ENCODE data around the gene GDF11. TPM values are rescaled to one million over a fixed set of nuclear protein-coding genes. Genes with fewer than 3 reads are reported as not detected.
A peak's percentile ranks its signal among the peaks of the same experiment; 100 is the strongest.

GDF11 gene
- total RNA-seq, 1 experiment from 2014 or later = 31.8 TPM

- no peak overlapping the region for H2AK5ac ChIP-seq (ENCODE audit: insufficient read length, low read length)
- no peak overlapping the region for H4K8ac ChIP-seq (replicated peaks; ENCODE audit: insufficient read length, low read depth, low read length)
- peaks cover 17% of the 10 kb centered on the region for H3K4me1 ChIP-seq (ENCODE audit: insufficient read depth, low read length)
- no peak overlapping the region for H4K5ac ChIP-seq (ENCODE audit: insufficient read length, low read depth, low read length)
- H3K4me2 ChIP-seq (ENCODE audit: insufficient read depth, insufficient read length, low read length) = peak overlapping the region; percentile 72
- Mint-ChIP-seq H3K4me1 (peaks cover 64 to 68% of the 10 kb centered on the region in 2 experiments), H3K9me3 (no peaks in the 10 kb centered on the region), H3K27ac (peak overlapping the region; percentile 89 to 98 (median 94); a peak in 5 of 7 replicates), H3K27me3 (ENCODE audit: low read depth) (peaks cover 5% of the 10 kb centered on the region), H3K36me3 (ENCODE audit: insufficient read depth in 1 of 3, low read depth in 3 of 3) (peaks cover 27 to 50% (median 48%) of the 10 kb centered on the region in 3 experiments; a peak in 6 of 7 replicates), H3K4me3 (peak overlapping the region; percentile 96 to 97)
- no peaks in the 10 kb centered on the region for H3K9me3 ChIP-seq (ENCODE audit: control insufficient read depth, low read depth, low read length)
- no peak for TF ChIP-seq CTCF (conservative IDR thresholded peaks at IDR 0.05)
- H3T11ph ChIP-seq (ENCODE audit: low read length) = no peak overlapping the region
- H2AFZ ChIP-seq (ENCODE audit: low read length) = no peak overlapping the region
- no peak overlapping the region for H2BK15ac ChIP-seq (ENCODE audit: low read depth, low read length)
- no peak overlapping the region for H3K27ac ChIP-seq (ENCODE audit: insufficient read length, low read depth, low read length)
- no peak overlapping the region for H2BK12ac ChIP-seq (ENCODE audit: insufficient read length, low read depth, low read length)
- H3K4ac ChIP-seq (ENCODE audit: low read depth, low read length) = no peak overlapping the region
- H2BK20ac ChIP-seq (ENCODE audit: low read depth, low read length, poor library complexity, severe bottlenecking) = no peak overlapping the region
- DNase-seq = no peak
- H4K91ac ChIP-seq (ENCODE audit: insufficient read length, low read depth, low read length) = no peak overlapping the region
- H3K79me2 ChIP-seq (ENCODE audit: insufficient read depth, low read length) = peaks cover 6% of the 10 kb centered on the region; the same call in 1 of the 2 replicates
- no peak overlapping the region for H3K14ac ChIP-seq (ENCODE audit: insufficient read depth, low read length)
- H3K18ac ChIP-seq (ENCODE audit: insufficient read length, low read depth, low read length) = no peak overlapping the region
- no peak overlapping the region for H3K23ac ChIP-seq (ENCODE audit: insufficient read length, low read depth, low read length)
- H4K20me1 ChIP-seq (ENCODE audit: control insufficient read depth, insufficient read depth, insufficient read length) = no peaks in the 10 kb centered on the region
- H2BK120ac ChIP-seq (ENCODE audit: low read depth, low read length, poor library complexity, severe bottlenecking) = no peak overlapping the region
- peaks cover 29% of the 10 kb centered on the region for H3K23me2 ChIP-seq (ENCODE audit: insufficient read length, low read depth, low read length, poor library complexity, severe bottlenecking)
- no peaks in the 10 kb centered on the region for H3K27me3 ChIP-seq (ENCODE audit: insufficient read depth, low read length)
- no peak overlapping the region for H3K56ac ChIP-seq (ENCODE audit: insufficient read length, low read depth, low read length)
- H3K9ac ChIP-seq (ENCODE audit: extremely low read depth, insufficient read length, low read length) = no peak overlapping the region
- no peak overlapping the region for H2BK5ac ChIP-seq (ENCODE audit: insufficient read length, low read length)
- peaks cover 3% of the 10 kb centered on the region for H3K79me1 ChIP-seq (ENCODE audit: insufficient read depth, low read depth, low read length, poor library complexity, severe bottlenecking)
Measured at GRCh38 chr12:55746913-55747231, 4.0 kb downstream of the GDF11 start.
